GM12878 (cell line): ENCODE measurements around the gene TMEM192. TPM values are rescaled to one million over a fixed set of nuclear protein-coding genes. Genes with fewer than 3 reads are reported as not detected.

Source experiments
- ATAC-seq: fragments of 200-7000 bp; cut with Tn5 transposase; 3 replicates; pipeline ENCODE4 v1.9.1; 2020; ENCODE audit warnings: mild to moderate bottlenecking, moderate library complexity
- BruUV-seq: library from RNA; stranded (reverse); fragments of 400-500 nt; replicated peaks from 2 replicates; lab custom pipeline; 2021; lab: Mats Ljungman, UMichigan
- CTCF ChIA-PET: fragments of 300-600 bp; sonication (Branson Sonifier 250); formaldehyde crosslinking; extraction: SDS; loops from one replicate; lab custom pipeline; 2021; ENCODE audit warnings: inconsistent platforms; lab: Yijun Ruan, JAX
- POLR2A ChIA-PET: fragments of 350-600 bp; formaldehyde crosslinking; extraction: SDS; loops from one replicate; lab custom pipeline; 2021; ENCODE audit warnings: inconsistent platforms; lab: Charles Lee
- RAD21 ChIA-PET: fragments of 300-600 bp; sonication (Branson Sonifier 250); formaldehyde crosslinking; loops from one replicate; lab custom pipeline; 2023; ENCODE audit warnings: antibody characterized with exemption; ENCODE audit not compliant: unreplicated experiment; lab: Charles Lee
- SMC1A ChIA-PET: fragments of 300-600 bp; sonication (Branson Sonifier 250); formaldehyde crosslinking; loops from one replicate; lab custom pipeline; 2023; ENCODE audit not compliant: unreplicated experiment, uncharacterized antibody; lab: Charles Lee
- DNase-seq: peaks from one replicate; pipeline ENCODE4 v3.0.0-alpha.2; 2011; ENCODE audit warnings: low read depth, low spot score
- FAIRE-seq: peaks from 3 replicates; lab custom pipeline; 2011; peaks lifted over from hg19 to GRCh38; lab: Jason Lieb, UNC
- H2AFZ ChIP-seq: 2 replicates; pipeline ENCODE4 v1.6.0; 2011; ENCODE audit warnings: low read depth, low read length, control low read depth; ENCODE audit not compliant: control insufficient read depth
- H3K27ac ChIP-seq: 2 replicates; pipeline ENCODE4 v1.5.1; 2011; ENCODE audit warnings: control low read depth; ENCODE audit not compliant: control insufficient read depth, insufficient read depth
- H3K27me3 ChIP-seq, 2 experiments: replicated peaks in 1 of 2; 2 replicates each; pipeline versions ENCODE4 v1.6.0 to v1.6.1; 2011; ENCODE audit warnings: low read length in 1 of 2; ENCODE audit not compliant: control insufficient read depth in 2 of 2, insufficient read depth in 2 of 2
- H3K36me3 ChIP-seq, 2 experiments: 2 replicates each; pipeline ENCODE4 v1.5.1; 2011; ENCODE audit warnings: low read length in 1 of 2; ENCODE audit not compliant: control insufficient read depth in 2 of 2, insufficient read depth in 2 of 2
- H3K4me1 ChIP-seq: 2 replicates; pipeline ENCODE4 v1.6.1; 2011; ENCODE audit warnings: mild to moderate bottlenecking, low read length, moderate library complexity, mixed read lengths; ENCODE audit not compliant: control insufficient read depth, insufficient read depth
- H3K4me2 ChIP-seq: 2 replicates; pipeline ENCODE4 v1.6.0; 2011; ENCODE audit warnings: control low read depth; ENCODE audit not compliant: control insufficient read depth, insufficient read depth
- H3K4me3 ChIP-seq: fragments of 200-600 bp; sonication (generic); 2 replicates; pipeline ENCODE4 v1.5.1; 2016
- H3K79me2 ChIP-seq: 2 replicates; pipeline ENCODE4 v1.6.0; 2011; ENCODE audit warnings: low read length; ENCODE audit not compliant: control insufficient read depth, insufficient read depth
- H3K9ac ChIP-seq: 2 replicates; pipeline ENCODE4 v1.8.0; 2011; ENCODE audit warnings: low read length, control low read depth, mixed read lengths; ENCODE audit not compliant: control insufficient read depth, insufficient read depth
- H3K9me3 ChIP-seq: replicated peaks from 3 replicates; pipeline ENCODE4 v1.5.1; 2011; ENCODE audit warnings: mild to moderate bottlenecking, low read length; ENCODE audit not compliant: control insufficient read depth, insufficient read depth
- H4K20me1 ChIP-seq: 2 replicates; pipeline ENCODE4 v1.6.0; 2011; ENCODE audit not compliant: control insufficient read depth, insufficient read depth
- CREM ChIP-seq: IDR thresholded peaks from 2 replicates; pipeline ENCODE4 v1.6.1; 2014; ENCODE audit warnings: antibody characterized with exemption, low read depth
- HSF1 ChIP-seq: fragments of 150-350 bp; IDR thresholded peaks from 2 replicates; pipeline ENCODE4 v1.6.1; 2014; ENCODE audit warnings: mild to moderate bottlenecking, low read depth, low read length
- NKRF ChIP-seq: fragments of 450-650 bp; conservative IDR thresholded peaks from 2 replicates; pipeline ENCODE4 v1.6.1; 2017; ENCODE audit warnings: mild to moderate bottlenecking, moderate library complexity
- RUNX3 ChIP-seq: IDR thresholded peaks from 2 replicates; pipeline ENCODE4 v1.6.1; 2012; ENCODE audit warnings: low read length, inconsistent platforms
- ZBED1 ChIP-seq: IDR thresholded peaks from 2 replicates; pipeline ENCODE4 v1.6.1; 2016; ENCODE audit warnings: borderline replicate concordance
- ZNF384 ChIP-seq: IDR thresholded peaks from 2 replicates; pipeline ENCODE4 v1.6.1; 2012; ENCODE audit warnings: low read depth, mild to moderate bottlenecking, low read length, improper control_type of control experiment, borderline replicate concordance
- ZZZ3 ChIP-seq: IDR thresholded peaks from 2 replicates; pipeline ENCODE4 v1.6.1; 2011; ENCODE audit warnings: low read depth; ENCODE audit not compliant: control insufficient read depth, insufficient read length
- WGBS: methylation state at CpG from one replicate; pipeline ENCODE4 v1.1.6; 2016; ENCODE audit warnings: low lambda C conversion rate; ENCODE audit not compliant: insufficient replicate concordance, insufficient coverage; ENCODE audit errors: missing lambda C conversion rate; 5-methylcytosine and 5-hydroxymethylcytosine counted together
- in situ Hi-C: fragments of 300-500 bp; cut with MboI; formaldehyde crosslinking; loops from 9 replicates; pipeline ENCODE4 v1.14.3; 2018; ENCODE audit warnings: mixed read lengths
- intact Hi-C: fragments of 100-400 bp; cut with micrococcal nuclease; formaldehyde crosslinking; loops from one replicate; pipeline ENCODE4 v1.14.2; 2022; ENCODE audit not compliant: unreplicated experiment
- polyA plus RNA-seq, 11 experiments: library from polyadenylated mRNA; depleted of rRNA in 4 of 11; unstranded in 6 of 11; stranded (reverse) in 5 of 11; fragments of >200 nt; fragmentation: Nextera tagmentation in 4 of 11; fragmentation: Illumina TruSeq in 1 of 11; extraction: Ambion mirVana in 4 of 11; extraction: Trizol in 1 of 11; gene quantifications; 1 replicate in 1 of 11; 2 replicates in 10 of 11; pipeline versions ENCODE4 v1.2.1 to v1.2.3, GENCODE V29; 2011 to 2016; ENCODE audit warnings: inconsistent platforms in 2 of 11, missing spikeins in 2 of 11, low read depth in 1 of 11
- total RNA-seq, 4 experiments: library from RNA; depleted of rRNA in 3 of 4; stranded (reverse); fragments of >200 nt in 3 of 4; fragmentation: Illumina TruSeq in 1 of 4; extraction: Trizol in 1 of 4; gene quantifications; 2 replicates each; pipeline versions ENCODE4 v1.2.1 to v1.2.3, GENCODE V29; 2013 to 2021
- TF ChIP-seq, protein P1 (sequence below): IDR thresholded peaks from 2 replicates; pipeline ENCODE4 v1.6.1; 2012; ENCODE audit warnings: low read length, inconsistent platforms
- TF ChIP-seq, protein P2 (sequence below): fragments of 150-350 bp; IDR thresholded peaks from 2 replicates; pipeline ENCODE4 v1.6.1; 2016; ENCODE audit warnings: low read depth, low read length

The TMEM192 gene
- total and polyA plus RNA-seq, 10 of the 15 experiments (the other 5 are each of a cell fraction or from before 2014, with no cell fraction given) = 1.8 to 16.0 (median 10.0) TPM

DNA sequence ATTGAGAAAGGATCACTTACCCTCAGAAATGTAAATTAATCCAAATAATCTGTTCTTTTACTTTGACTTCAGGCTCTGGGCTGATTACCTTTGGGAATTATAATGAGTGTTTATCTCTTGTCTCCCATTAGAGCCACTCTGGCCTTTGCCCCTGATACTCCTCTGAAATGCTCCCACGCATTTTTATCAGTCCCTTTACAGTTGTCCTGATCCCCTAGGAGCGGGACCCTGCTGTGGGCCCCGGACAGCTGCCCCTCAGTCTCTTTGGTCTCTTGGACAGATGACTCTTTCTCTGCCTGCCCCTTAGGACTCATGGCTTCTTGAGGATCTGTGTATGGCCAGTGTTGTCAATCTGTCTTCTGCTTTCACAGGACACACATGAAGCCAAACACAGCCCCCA, 60.0 kb downstream of the TMEM192 start:
- in situ Hi-C loops (no loop called here), intact Hi-C loops (no loop called here)
- no peak overlapping the region for H3K27ac ChIP-seq
- ChIA-PET POLR2A (no interaction called here), SMC1A (interaction anchor here (0.6 kb wide), 1 partner anchor 292 kb away, joined by 4 read pairs; no protein-coding TSS in a partner anchor), RAD21 (no interaction called here), CTCF (no interaction called here)
- no peaks in the 10 kb centered on the region for H3K36me3 ChIP-seq
- no peak overlapping the region for H3K4me3 ChIP-seq
- no peak overlapping the region for H3K9ac ChIP-seq
- H4K20me1 ChIP-seq = no peaks in the 10 kb centered on the region
- H3K79me2 ChIP-seq = no peaks in the 10 kb centered on the region
- H2AFZ ChIP-seq = no peak overlapping the region
- WGBS = 68% methylated on average over 3 of the region's 3 CpGs
- H3K4me2 ChIP-seq = no peak overlapping the region
- no peak for ATAC-seq
- no peak for FAIRE-seq
- H3K9me3 ChIP-seq = no peaks in the 10 kb centered on the region
- BruUV-seq = no TSS peak
- no peaks in the 10 kb centered on the region for H3K4me1 ChIP-seq
- TF ChIP-seq, protein P1, sequence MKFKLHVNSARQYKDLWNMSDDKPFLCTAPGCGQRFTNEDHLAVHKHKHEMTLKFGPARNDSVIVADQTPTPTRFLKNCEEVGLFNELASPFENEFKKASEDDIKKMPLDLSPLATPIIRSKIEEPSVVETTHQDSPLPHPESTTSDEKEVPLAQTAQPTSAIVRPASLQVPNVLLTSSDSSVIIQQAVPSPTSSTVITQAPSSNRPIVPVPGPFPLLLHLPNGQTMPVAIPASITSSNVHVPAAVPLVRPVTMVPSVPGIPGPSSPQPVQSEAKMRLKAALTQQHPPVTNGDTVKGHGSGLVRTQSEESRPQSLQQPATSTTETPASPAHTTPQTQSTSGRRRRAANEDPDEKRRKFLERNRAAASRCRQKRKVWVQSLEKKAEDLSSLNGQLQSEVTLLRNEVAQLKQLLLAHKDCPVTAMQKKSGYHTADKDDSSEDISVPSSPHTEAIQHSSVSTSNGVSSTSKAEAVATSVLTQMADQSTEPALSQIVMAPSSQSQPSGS = no peak
- TF ChIP-seq CREM (no peak), RUNX3 (no peak), HSF1 (no peak), ZBED1 (no peak)
- DNase-seq = no peak
- no peaks in the 10 kb centered on the region for H3K27me3 ChIP-seq

GRCh38 chr4:165048170-165048569, 64.5 kb downstream of the TMEM192 start:
- Histone ChIP-seq H3K9me3 (no peaks in the 10 kb centered on the region), H3K4me3 (no peak overlapping the region), H3K79me2 (no peaks in the 10 kb centered on the region), H3K27me3 (no peaks in the 10 kb centered on the region), H4K20me1 (no peaks in the 10 kb centered on the region), H3K9ac (no peak overlapping the region), H2AFZ (no peak overlapping the region), H3K27ac (no peak overlapping the region), H3K4me2 (no peak overlapping the region), H3K36me3 (no peaks in the 10 kb centered on the region), H3K4me1 (no peaks in the 10 kb centered on the region)
- BruUV-seq = no TSS peak
- in situ Hi-C loops (no loop called here), intact Hi-C loops (no loop called here)
- ChIA-PET SMC1A (no interaction called here), RAD21 (no interaction called here), POLR2A (no interaction called here), CTCF (no interaction called here)
- no peak for ATAC-seq
- no peak for FAIRE-seq
- DNase-seq = no peak
- 39% methylated on average over 5 of the region's 5 CpGs for WGBS
- TF ChIP-seq ZZZ3 = no peak
- no peak for TF ChIP-seq NKRF
- TF ChIP-seq ZNF384 = no peak
- TF ChIP-seq, protein P2, sequence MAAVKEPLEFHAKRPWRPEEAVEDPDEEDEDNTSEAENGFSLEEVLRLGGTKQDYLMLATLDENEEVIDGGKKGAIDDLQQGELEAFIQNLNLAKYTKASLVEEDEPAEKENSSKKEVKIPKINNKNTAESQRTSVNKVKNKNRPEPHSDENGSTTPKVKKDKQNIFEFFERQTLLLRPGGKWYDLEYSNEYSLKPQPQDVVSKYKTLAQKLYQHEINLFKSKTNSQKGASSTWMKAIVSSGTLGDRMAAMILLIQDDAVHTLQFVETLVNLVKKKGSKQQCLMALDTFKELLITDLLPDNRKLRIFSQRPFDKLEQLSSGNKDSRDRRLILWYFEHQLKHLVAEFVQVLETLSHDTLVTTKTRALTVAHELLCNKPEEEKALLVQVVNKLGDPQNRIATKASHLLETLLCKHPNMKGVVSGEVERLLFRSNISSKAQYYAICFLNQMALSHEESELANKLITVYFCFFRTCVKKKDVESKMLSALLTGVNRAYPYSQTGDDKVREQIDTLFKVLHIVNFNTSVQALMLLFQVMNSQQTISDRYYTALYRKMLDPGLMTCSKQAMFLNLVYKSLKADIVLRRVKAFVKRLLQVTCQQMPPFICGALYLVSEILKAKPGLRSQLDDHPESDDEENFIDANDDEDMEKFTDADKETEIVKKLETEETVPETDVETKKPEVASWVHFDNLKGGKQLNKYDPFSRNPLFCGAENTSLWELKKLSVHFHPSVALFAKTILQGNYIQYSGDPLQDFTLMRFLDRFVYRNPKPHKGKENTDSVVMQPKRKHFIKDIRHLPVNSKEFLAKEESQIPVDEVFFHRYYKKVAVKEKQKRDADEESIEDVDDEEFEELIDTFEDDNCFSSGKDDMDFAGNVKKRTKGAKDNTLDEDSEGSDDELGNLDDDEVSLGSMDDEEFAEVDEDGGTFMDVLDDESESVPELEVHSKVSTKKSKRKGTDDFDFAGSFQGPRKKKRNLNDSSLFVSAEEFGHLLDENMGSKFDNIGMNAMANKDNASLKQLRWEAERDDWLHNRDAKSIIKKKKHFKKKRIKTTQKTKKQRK = no peak
